Measurements from ENCODE around the gene IFNAR2.
"Not testable (repeated sequence)": the region's sequence is repeated elsewhere in the genome, so short reads cannot be mapped to it uniquely, and the experiment has no call there.

DNA sequence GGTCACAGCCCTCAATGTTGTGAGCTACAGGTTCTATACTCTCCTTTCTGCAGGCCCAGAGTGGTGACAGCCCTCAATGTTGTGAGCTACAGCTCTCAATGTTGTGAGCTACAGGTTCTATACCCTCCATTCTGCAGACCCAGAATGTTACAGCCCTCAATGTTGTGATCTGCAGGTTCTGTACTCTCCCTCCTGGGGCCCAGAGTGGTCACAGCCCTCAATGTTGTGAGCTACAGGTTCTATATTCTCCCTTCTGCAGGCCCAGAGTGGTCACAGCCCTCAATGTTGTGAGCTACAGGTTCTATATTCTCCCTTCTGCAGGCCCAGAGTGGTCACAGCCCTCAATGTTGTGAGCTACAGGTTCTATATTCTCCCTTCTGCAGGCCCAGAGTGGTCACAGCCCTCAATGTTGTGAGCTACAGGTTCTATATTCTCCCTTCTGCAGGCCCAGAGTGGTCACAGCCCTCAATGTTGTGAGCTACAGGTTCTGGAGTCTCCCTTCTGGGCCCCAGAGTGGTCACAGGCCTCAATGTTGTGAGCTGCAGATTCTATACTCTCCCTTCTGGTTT is 9.9 kb downstream of the IFNAR2 start:
- not testable (repeated sequence) for TF ChIP-seq POLR2AphosphoS5 (IDR thresholded peaks at IDR 0.05; ENCODE audit: borderline replicate concordance, low read depth, low read length); EZH2 (IDR thresholded peaks at IDR 0.05)
